ENCODE results near the gene PLCB3. TPM values are rescaled to one million over a fixed set of nuclear protein-coding genes. Genes with fewer than 3 reads are reported as not detected.

Gene PLCB3
- total RNA-seq, 1 experiment from 2014 or later: 80.2 TPM

- Histone ChIP-seq H3K79me2 (ENCODE audit: insufficient read depth, low read length) (no peaks in the 10 kb centered on the region), H3K23me2 (ENCODE audit: insufficient read length, low read depth, low read length, poor library complexity, severe bottlenecking) (no peaks in the 10 kb centered on the region), H4K20me1 (ENCODE audit: control insufficient read depth, insufficient read depth, insufficient read length) (no peaks in the 10 kb centered on the region), H2BK15ac (ENCODE audit: low read depth, low read length) (no peak overlapping the region), H2BK20ac (ENCODE audit: low read depth, low read length, poor library complexity, severe bottlenecking) (no peak overlapping the region), H4K8ac (replicated peaks; ENCODE audit: insufficient read length, low read depth, low read length) (no peak overlapping the region), H3K79me1 (ENCODE audit: insufficient read depth, low read depth, low read length, poor library complexity, severe bottlenecking) (no peaks in the 10 kb centered on the region), H2BK120ac (ENCODE audit: low read depth, low read length, poor library complexity, severe bottlenecking) (no peak overlapping the region), H3K4me2 (ENCODE audit: insufficient read depth, insufficient read length, low read length) (no peak overlapping the region), H4K5ac (ENCODE audit: insufficient read length, low read depth, low read length) (no peak overlapping the region), H3T11ph (ENCODE audit: low read length) (no peak overlapping the region), H2AK5ac (ENCODE audit: insufficient read length, low read length) (no peak overlapping the region), H3K18ac (ENCODE audit: insufficient read length, low read depth, low read length) (no peak overlapping the region), H3K9me3 (ENCODE audit: control insufficient read depth, low read depth, low read length) (no peaks in the 10 kb centered on the region), H2BK5ac (ENCODE audit: insufficient read length, low read length) (no peak overlapping the region), H3K56ac (ENCODE audit: insufficient read length, low read depth, low read length) (no peak overlapping the region), H3K4ac (ENCODE audit: low read depth, low read length) (no peak overlapping the region), H3K27ac (ENCODE audit: insufficient read length, low read depth, low read length) (no peak overlapping the region), H4K91ac (ENCODE audit: insufficient read length, low read depth, low read length) (no peak overlapping the region), H3K14ac (ENCODE audit: insufficient read depth, low read length) (no peak overlapping the region), H2BK12ac (ENCODE audit: insufficient read length, low read depth, low read length) (no peak overlapping the region), H3K4me1 (ENCODE audit: insufficient read depth, low read length) (no peaks in the 10 kb centered on the region), H2AFZ (ENCODE audit: low read length) (no peak overlapping the region), H3K23ac (ENCODE audit: insufficient read length, low read depth, low read length) (no peak overlapping the region), H3K27me3 (ENCODE audit: insufficient read depth, low read length) (no peaks in the 10 kb centered on the region), H3K9ac (ENCODE audit: extremely low read depth, insufficient read length, low read length) (no peak overlapping the region)
- no peak for DNase-seq
- H3K36me3 Mint-ChIP-seq (ENCODE audit: insufficient read depth in 1 of 3, low read depth in 3 of 3): peaks cover 3 to 44% (median 22%) of the 10 kb centered on the region in 3 experiments
- H3K27ac Mint-ChIP-seq: no peak overlapping the region
- no peak for TF ChIP-seq CTCF (conservative IDR thresholded peaks at IDR 0.05)
- no CpG with 5 or more reads among the region's 10 CpGs for WGBS (ENCODE audit: extremely low coverage, insufficient read length, low lambda C conversion rate)
- H3K4me1 Mint-ChIP-seq: peaks cover 3 to 4% of the 10 kb centered on the region in 2 experiments; a peak in 3 of 4 replicates
- H3K9me3 Mint-ChIP-seq: no peaks in the 10 kb centered on the region
- no peaks in the 10 kb centered on the region; the same call in 1 of the 2 replicates for H3K27me3 Mint-ChIP-seq (ENCODE audit: low read depth)
- no peak overlapping the region for H3K4me3 Mint-ChIP-seq
Observed at GRCh38 chr11:64219755-64220154, 31.6 kb upstream of the PLCB3 start.

All from H9 (cell line).